HG02840 (cell line): ENCODE results near the gene TRPC4AP.

Source experiments
- ATAC-seq: cut with Tn5 transposase; IDR thresholded peaks from one replicate; pipeline ENCODE4 v1.9.1; 2021; ENCODE audit warnings: mild to moderate bottlenecking, moderate library complexity, moderate number of reproducible peaks; ENCODE audit not compliant: unreplicated experiment, low FRiP score

TRPC4AP gene

GRCh38 chr20:34990231-34990630 is 102.4 kb downstream of the TRPC4AP start:
- no peak for ATAC-seq

GRCh38 chr20:34989670-34990069 is 102.9 kb downstream of the TRPC4AP start:
- no peak for ATAC-seq

- ATAC-seq = no peak
These were observed 103.5 kb downstream of the TRPC4AP start for GRCh38 chr20:34989118-34989517.

GRCh38 chr20:34988191-34988540 is 104.4 kb downstream of the TRPC4AP start:
- no peak for ATAC-seq

GRCh38 chr20:34987288-34988190 is 105.1 kb downstream of the TRPC4AP start:
- ATAC-seq = no peak

GRCh38 chr20:34986311-34987287 is 106.0 kb downstream of the TRPC4AP start:
- ATAC-seq = no peak

GRCh38 chr20:34985461-34986310 is 106.9 kb downstream of the TRPC4AP start:
- no peak for ATAC-seq

GRCh38 chr20:34984756-34985261 is 107.8 kb downstream of the TRPC4AP start:
- ATAC-seq = no peak

GRCh38 chr20:34983995-34984735 is 108.4 kb downstream of the TRPC4AP start:
- no peak for ATAC-seq

GRCh38 chr20:34983089-34983820 is 109.4 kb downstream of the TRPC4AP start:
- no peak for ATAC-seq

GRCh38 chr20:34982270-34983088 is 110.1 kb downstream of the TRPC4AP start:
- ATAC-seq = no peak

- no peak for ATAC-seq
These were observed 111.9 kb downstream of the TRPC4AP start for GRCh38 chr20:34980543-34981233.

- ATAC-seq = no peak
These were observed 113.0 kb downstream of the TRPC4AP start for GRCh38 chr20:34979366-34980153.

- no peak for ATAC-seq
These were observed 114.4 kb downstream of the TRPC4AP start for GRCh38 chr20:34978092-34978744.

- no peak for ATAC-seq
These were observed 115.1 kb downstream of the TRPC4AP start for GRCh38 chr20:34977365-34978091.
